GM18505 (cell line): Measurements from ENCODE around the gene RCN1.

Experiments
- ATAC-seq: cut with Tn5 transposase; IDR thresholded peaks from one replicate; pipeline ENCODE4 v1.9.1; 2021; ENCODE audit not compliant: unreplicated experiment
- POLR2A ChIP-seq: IDR thresholded peaks from 4 replicates; pipeline ENCODE4 v1.6.1; 2011; ENCODE audit warnings: borderline replicate concordance; ENCODE audit not compliant: insufficient read depth, insufficient read length; ENCODE audit errors: extremely low read depth

RCN1 gene

GRCh38 chr11:32137869-32138268 is 47.0 kb downstream of the RCN1 start:
- no peak for ATAC-seq
- no peak for TF ChIP-seq POLR2A

GRCh38 chr11:32138902-32139301 is 48.0 kb downstream of the RCN1 start:
- TF ChIP-seq POLR2A: no peak
- no peak for ATAC-seq

GRCh38 chr11:32139896-32140520 is 49.1 kb downstream of the RCN1 start:
- TF ChIP-seq POLR2A: no peak
- no peak for ATAC-seq

GRCh38 chr11:32141745-32142546 is 51.1 kb downstream of the RCN1 start:
- TF ChIP-seq POLR2A: no peak
- no peak for ATAC-seq

GRCh38 chr11:32143378-32143777 is 52.5 kb downstream of the RCN1 start:
- TF ChIP-seq POLR2A: no peak
- no peak for ATAC-seq

GRCh38 chr11:32145282-32145681 is 54.4 kb downstream of the RCN1 start:
- no peak for ATAC-seq
- TF ChIP-seq POLR2A: no peak

GRCh38 chr11:32148895-32149294 is 58.0 kb downstream of the RCN1 start:
- no peak for ATAC-seq
- TF ChIP-seq POLR2A: no peak

- no peak for ATAC-seq
- TF ChIP-seq POLR2A: no peak
Observed at GRCh38 chr11:32149748-32150147, 58.9 kb downstream of the RCN1 start.

- TF ChIP-seq POLR2A: no peak
- ATAC-seq: no peak
Observed at GRCh38 chr11:32151027-32151426, 60.2 kb downstream of the RCN1 start.

- ATAC-seq: no peak
- TF ChIP-seq POLR2A: no peak
Observed at GRCh38 chr11:32152216-32152615, 61.3 kb downstream of the RCN1 start.

GRCh38 chr11:32152821-32153220 is 61.9 kb downstream of the RCN1 start:
- ATAC-seq: no peak
- TF ChIP-seq POLR2A: no peak

- no peak for TF ChIP-seq POLR2A
- no peak for ATAC-seq
Observed at GRCh38 chr11:32153747-32154146, 62.9 kb downstream of the RCN1 start.

GRCh38 chr11:32154275-32154674 is 63.4 kb downstream of the RCN1 start:
- no peak for ATAC-seq
- no peak for TF ChIP-seq POLR2A
